PC-9 (cell line): ENCODE measurements around the gene ADGRD1. TPM values are rescaled to one million over a fixed set of nuclear protein-coding genes. Genes with fewer than 3 reads are reported as not detected.

Source experiments
- BruUV-seq: library from RNA; stranded (reverse); fragments of 400-500 nt; replicated peaks from 2 replicates; lab custom pipeline; 2021; lab: Mats Ljungman, UMichigan
- CTCF ChIA-PET: fragments of 300-600 bp; sonication (Branson Sonifier 250); formaldehyde crosslinking; loops from one replicate; lab custom pipeline; 2022; ENCODE audit warnings: antibody characterized with exemption; lab: Charles Lee
- POLR2A ChIA-PET: fragments of 300-600 bp; sonication (Branson Sonifier 250); formaldehyde crosslinking; loops from one replicate; lab custom pipeline; 2022; ENCODE audit warnings: antibody characterized with exemption; ENCODE audit not compliant: unreplicated experiment; lab: Charles Lee
- DNase-seq, 2 experiments: peaks; one replicate each; pipeline versions ENCODE4 v3.0.0 to v3.0.0-alpha.2; 2015 to 2022; ENCODE audit warnings: mixed read lengths in 1 of 2
- H2AFZ ChIP-seq: fragments of 200-600 bp; sonication (generic); 2 replicates; pipeline ENCODE4 v1.8.1; 2017; ENCODE audit warnings: antibody characterized with exemption
- H3F3A ChIP-seq: fragments of 200-600 bp; sonication (generic); 2 replicates; pipeline ENCODE4 v1.8.1; 2017; ENCODE audit warnings: antibody characterized with exemption, mild to moderate bottlenecking, low read depth; ENCODE audit not compliant: insufficient read depth
- H3K27ac ChIP-seq: fragments of 200-600 bp; sonication (generic); 2 replicates; pipeline ENCODE4 v1.6.1; 2016; ENCODE audit warnings: mixed run types
- H3K27me3 ChIP-seq: fragments of 200-600 bp; sonication (generic); 2 replicates; pipeline ENCODE4 v1.6.1; 2016; ENCODE audit warnings: low read depth, mixed run types; ENCODE audit not compliant: insufficient read depth
- H3K36me3 ChIP-seq: fragments of 200-600 bp; sonication (generic); 2 replicates; pipeline ENCODE4 v1.6.1; 2016; ENCODE audit warnings: low read depth, mixed run types
- H3K4me1 ChIP-seq: fragments of 200-600 bp; sonication (generic); replicated peaks from 2 replicates; pipeline ENCODE4 v1.6.1; 2016; ENCODE audit warnings: mixed run types; ENCODE audit not compliant: insufficient read depth
- H3K4me2 ChIP-seq: fragments of 200-600 bp; sonication (generic); 2 replicates; pipeline ENCODE4 v1.6.1; 2017; ENCODE audit warnings: mixed run types
- H3K4me3 ChIP-seq: fragments of 200-600 bp; sonication (generic); 2 replicates; pipeline ENCODE4 v1.6.1; 2016; ENCODE audit warnings: mixed run types
- H3K79me2 ChIP-seq: fragments of 200-600 bp; sonication (generic); 2 replicates; pipeline ENCODE4 v1.6.1; 2017; ENCODE audit warnings: low read depth, mixed run types
- H3K9me2 ChIP-seq: fragments of 200-600 bp; sonication (generic); 2 replicates; pipeline ENCODE4 v1.8.1; 2017; ENCODE audit warnings: mild to moderate bottlenecking; ENCODE audit not compliant: insufficient read depth
- H3K9me3 ChIP-seq: fragments of 200-600 bp; sonication (generic); 2 replicates; pipeline ENCODE4 v1.8.1; 2016; ENCODE audit warnings: low read depth; ENCODE audit not compliant: insufficient read depth
- H4K20me1 ChIP-seq: fragments of 200-600 bp; sonication (generic); 2 replicates; pipeline ENCODE4 v1.8.1; 2017; ENCODE audit not compliant: insufficient read depth
- EZH2 ChIP-seq: fragments of 200-600 bp; sonication (generic); IDR thresholded peaks from 2 replicates; pipeline ENCODE4 v1.8.0; 2017; ENCODE audit warnings: antibody characterized with exemption, low read depth
- intact Hi-C: fragments of 100-400 bp; cut with micrococcal nuclease; formaldehyde crosslinking; loops from one replicate; pipeline ENCODE4 v1.10.0; 2022; ENCODE audit not compliant: unreplicated experiment
- total RNA-seq: library from RNA; stranded (reverse); gene quantifications from 2 replicates; pipeline ENCODE4 v1.2.3, GENCODE V29; 2021
- TF ChIP-seq, protein P1 (sequence below): fragments of 200-600 bp; sonication (generic); conservative IDR thresholded peaks from 2 replicates; pipeline ENCODE4 v1.6.1; 2017; ENCODE audit warnings: mixed run types, antibody characterized with exemption, mild to moderate bottlenecking, moderate library complexity

ADGRD1 gene
- total RNA-seq, 1 experiment from 2014 or later, result not detected

- H3F3A ChIP-seq, result no peaks in the 10 kb centered on the region
- H3K4me3 ChIP-seq, result no peak overlapping the region
- BruUV-seq, result no TSS peak
- H3K9me2 ChIP-seq, result no peaks in the 10 kb centered on the region
- ChIA-PET CTCF (no interaction called here), POLR2A (no interaction called here)
- H3K36me3 ChIP-seq, result no peaks in the 10 kb centered on the region
- H3K4me2 ChIP-seq, result no peak overlapping the region
- H2AFZ ChIP-seq, result no peak overlapping the region
- H3K27me3 ChIP-seq, result peaks cover 92% of the 10 kb centered on the region
- intact Hi-C loops, result no loop called here
- no peaks in the 10 kb centered on the region for H3K4me1 ChIP-seq
- H4K20me1 ChIP-seq, result no peaks in the 10 kb centered on the region
- no peak overlapping the region for H3K27ac ChIP-seq
- no peaks in the 10 kb centered on the region for H3K9me3 ChIP-seq
- no peak for TF ChIP-seq EZH2
- TF ChIP-seq, protein P1, sequence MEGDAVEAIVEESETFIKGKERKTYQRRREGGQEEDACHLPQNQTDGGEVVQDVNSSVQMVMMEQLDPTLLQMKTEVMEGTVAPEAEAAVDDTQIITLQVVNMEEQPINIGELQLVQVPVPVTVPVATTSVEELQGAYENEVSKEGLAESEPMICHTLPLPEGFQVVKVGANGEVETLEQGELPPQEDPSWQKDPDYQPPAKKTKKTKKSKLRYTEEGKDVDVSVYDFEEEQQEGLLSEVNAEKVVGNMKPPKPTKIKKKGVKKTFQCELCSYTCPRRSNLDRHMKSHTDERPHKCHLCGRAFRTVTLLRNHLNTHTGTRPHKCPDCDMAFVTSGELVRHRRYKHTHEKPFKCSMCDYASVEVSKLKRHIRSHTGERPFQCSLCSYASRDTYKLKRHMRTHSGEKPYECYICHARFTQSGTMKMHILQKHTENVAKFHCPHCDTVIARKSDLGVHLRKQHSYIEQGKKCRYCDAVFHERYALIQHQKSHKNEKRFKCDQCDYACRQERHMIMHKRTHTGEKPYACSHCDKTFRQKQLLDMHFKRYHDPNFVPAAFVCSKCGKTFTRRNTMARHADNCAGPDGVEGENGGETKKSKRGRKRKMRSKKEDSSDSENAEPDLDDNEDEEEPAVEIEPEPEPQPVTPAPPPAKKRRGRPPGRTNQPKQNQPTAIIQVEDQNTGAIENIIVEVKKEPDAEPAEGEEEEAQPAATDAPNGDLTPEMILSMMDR, result no peak
- H3K79me2 ChIP-seq, result no peaks in the 10 kb centered on the region
- peak in 1 of 2 experiments; percentile 26 for DNase-seq
These were observed 141.4 kb downstream of the ADGRD1 start for GRCh38 chr12:131094831-131095805.

- H3K4me1 ChIP-seq, result no peaks in the 10 kb centered on the region
- no peak overlapping the region for H3K4me3 ChIP-seq
- TF ChIP-seq, protein P1, result no peak
- no peak for TF ChIP-seq EZH2
- ChIA-PET CTCF (no interaction called here), POLR2A (no interaction called here)
- no peak overlapping the region for H3K27ac ChIP-seq
- peak in 1 of 2 experiments; percentile 20 for DNase-seq
- no peaks in the 10 kb centered on the region for H3K36me3 ChIP-seq
- H3K79me2 ChIP-seq, result no peaks in the 10 kb centered on the region
- no TSS peak for BruUV-seq
- H3K9me3 ChIP-seq, result no peaks in the 10 kb centered on the region
- H2AFZ ChIP-seq, result no peak overlapping the region
- intact Hi-C loops, result no loop called here
- H3F3A ChIP-seq, result no peaks in the 10 kb centered on the region
- no peaks in the 10 kb centered on the region for H4K20me1 ChIP-seq
- H3K4me2 ChIP-seq, result no peak overlapping the region
- H3K27me3 ChIP-seq, result peaks cover 92% of the 10 kb centered on the region
- no peaks in the 10 kb centered on the region for H3K9me2 ChIP-seq
These were observed 142.3 kb downstream of the ADGRD1 start for GRCh38 chr12:131095826-131096680.

DNA sequence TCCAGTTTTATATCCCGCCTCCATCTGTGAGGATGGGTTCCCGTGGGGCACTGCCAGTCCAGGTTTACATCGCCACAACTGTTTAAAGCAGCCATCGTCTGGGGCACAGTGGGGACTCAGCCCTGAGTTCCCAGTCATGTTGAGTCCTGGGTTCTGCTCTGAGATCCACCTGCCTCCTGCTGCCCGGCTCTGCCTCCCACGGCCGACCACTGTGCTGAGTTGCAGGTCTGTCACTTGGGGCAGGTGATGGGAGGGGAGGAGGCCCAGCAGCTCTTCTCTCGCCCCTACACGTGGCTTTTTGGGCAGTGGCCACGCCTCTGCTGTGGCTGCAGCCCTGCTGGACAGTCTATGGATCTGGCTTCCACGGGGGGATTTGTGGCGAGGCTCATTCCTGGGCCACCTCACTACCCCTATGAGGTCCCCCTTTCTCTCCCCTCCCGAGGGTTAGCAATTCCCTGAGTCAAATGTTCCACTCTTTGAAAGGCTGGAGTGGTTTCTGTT is 143.0 kb downstream of the ADGRD1 start:
- BruUV-seq, result no TSS peak

More for the DNA sequence above, 143.0 kb downstream of the ADGRD1 start:
- H4K20me1 ChIP-seq, result no peaks in the 10 kb centered on the region
- H3K9me2 ChIP-seq, result no peaks in the 10 kb centered on the region
- TF ChIP-seq, protein P1, result no peak
- H3K4me1 ChIP-seq, result no peaks in the 10 kb centered on the region
- H3K4me2 ChIP-seq, result no peak overlapping the region
- no peak overlapping the region for H3K4me3 ChIP-seq
- no peaks in the 10 kb centered on the region for H3F3A ChIP-seq
- intact Hi-C loops, result no loop called here
- no peak overlapping the region for H3K27ac ChIP-seq
- no peak overlapping the region for H2AFZ ChIP-seq
- no peaks in the 10 kb centered on the region for H3K79me2 ChIP-seq
- H3K27me3 ChIP-seq, result peaks cover 88% of the 10 kb centered on the region
- no peaks in the 10 kb centered on the region for H3K9me3 ChIP-seq
- no peak for DNase-seq
- H3K36me3 ChIP-seq, result no peaks in the 10 kb centered on the region
- POLR2A ChIA-PET, result no interaction called here
- CTCF ChIA-PET, result no interaction called here
